Measurements from ENCODE around the gene SELENBP1. TPM values are rescaled to one million over a fixed set of nuclear protein-coding genes. Genes with fewer than 3 reads are reported as not detected.
"Not testable (repeated sequence)": the region's sequence is repeated elsewhere in the genome, so short reads cannot be mapped to it uniquely, and the experiment has no call there.

SELENBP1 gene
- total RNA-seq = 0.93 and 1.2 TPM in 2 replicates

DNA sequence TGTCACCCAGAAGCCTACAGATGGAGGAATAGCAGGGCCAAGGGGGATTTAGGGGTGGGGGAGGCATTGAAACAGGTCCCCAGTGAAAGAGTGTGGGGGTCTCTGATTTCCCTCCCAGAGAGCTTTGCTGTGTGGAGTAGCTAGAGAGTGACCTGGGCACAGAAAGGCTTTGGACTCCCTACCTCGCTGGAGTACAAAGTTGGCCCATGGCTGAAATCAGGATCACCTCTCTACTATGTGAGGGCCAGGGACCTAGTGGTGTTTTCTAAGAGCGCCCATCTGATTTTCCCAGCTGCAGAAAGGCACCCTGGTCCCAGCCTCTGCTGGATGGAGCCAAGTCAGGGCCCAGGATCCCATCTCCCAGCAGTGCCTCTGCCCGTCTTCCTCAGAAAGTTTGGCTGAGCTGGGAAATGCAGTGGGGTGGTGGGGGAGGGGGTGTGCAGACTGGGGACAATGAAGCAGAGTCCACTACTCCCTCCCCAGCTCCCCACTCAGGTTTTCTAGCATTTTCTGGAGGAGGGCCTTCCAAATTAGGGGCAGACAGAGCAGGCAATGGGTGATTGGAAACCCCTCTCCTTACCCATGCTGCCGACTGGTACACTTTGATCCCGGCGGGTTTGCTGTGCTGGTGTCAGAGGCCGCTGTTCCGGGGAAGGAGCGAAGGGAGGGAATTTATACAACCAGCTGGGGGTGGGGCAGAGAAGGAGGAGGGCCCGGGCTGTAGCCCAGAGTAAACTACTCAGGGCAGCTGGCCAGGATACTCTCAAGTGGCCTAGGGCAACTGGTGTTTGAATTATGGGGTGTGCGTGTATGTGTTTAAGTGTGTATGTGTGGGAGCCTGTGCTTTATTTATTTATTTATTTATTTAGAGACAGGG is at the start of gene SELENBP1:
Gene SELENBP1 (minus strand): TSS at position 648 of the 877 bp plus-strand sequence. CDS start 64 bp downstream, at position 584.
- no peak for DNase-seq (ENCODE audit: extremely low read depth, low read depth, low spot score)

DNA sequence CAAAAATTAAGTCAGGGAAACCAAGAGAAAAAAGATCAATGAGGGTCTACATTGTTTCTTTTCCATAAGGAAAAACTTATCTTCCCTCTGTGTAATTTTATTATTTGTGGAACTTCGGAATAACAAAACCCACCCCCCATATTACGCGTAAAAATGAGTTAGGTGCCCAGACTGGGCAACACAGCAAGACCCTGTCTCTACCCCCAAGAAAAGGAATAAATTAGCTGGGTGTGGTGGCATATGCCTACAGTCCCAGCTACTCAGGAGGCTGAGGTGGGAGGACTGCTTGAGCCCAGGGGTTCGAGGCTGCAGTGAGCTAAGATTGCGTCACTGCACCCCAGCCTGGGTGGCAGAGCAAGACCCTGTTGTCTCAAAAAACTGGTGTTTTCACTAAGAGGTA is 47.3 kb upstream of the SELENBP1 start:
- no peak for DNase-seq (ENCODE audit: extremely low read depth, low read depth, low spot score)

DNA sequence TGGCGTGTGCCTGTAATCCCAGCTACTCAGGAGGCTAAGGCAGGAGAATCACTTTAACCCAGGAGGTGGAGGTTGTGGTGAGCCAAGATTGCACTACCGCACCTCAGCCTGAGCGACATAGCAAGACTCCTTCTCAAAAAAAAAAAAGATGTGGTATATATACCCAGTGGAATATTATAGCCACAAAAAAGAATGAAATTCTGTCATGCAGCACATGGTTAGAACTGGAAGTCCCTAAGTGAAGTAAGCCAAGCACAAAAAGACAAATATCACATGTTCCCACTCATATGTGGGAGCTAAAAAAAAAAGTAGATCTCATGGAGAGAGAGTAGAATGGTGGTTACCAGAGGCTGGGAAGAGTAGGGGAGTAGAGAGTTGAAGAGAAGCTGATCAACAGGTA is 45.6 kb upstream of the SELENBP1 start:
- no peak for DNase-seq (ENCODE audit: extremely low read depth, low read depth, low spot score)

DNA sequence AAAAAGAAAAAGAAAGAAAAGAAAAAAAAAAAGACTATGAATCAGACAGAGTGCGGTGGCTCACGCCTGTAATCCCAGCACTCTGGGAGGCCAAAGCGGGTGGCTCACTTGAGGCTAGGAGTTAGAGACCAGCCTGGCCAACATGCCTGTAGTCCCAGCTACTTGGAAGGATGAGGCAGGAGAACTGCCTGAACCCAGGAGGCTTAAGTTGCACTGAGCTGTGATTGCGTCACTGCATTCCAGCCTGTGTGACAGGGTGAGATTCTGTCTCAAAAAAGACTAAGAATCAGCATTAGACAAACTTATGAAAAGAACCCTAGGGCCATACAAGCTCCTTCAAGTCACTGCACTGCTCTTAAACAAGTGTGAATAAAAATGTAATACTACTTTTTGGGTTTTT is 43.7 kb upstream of the SELENBP1 start:
- no peak for DNase-seq (ENCODE audit: extremely low read depth, low read depth, low spot score)

DNA sequence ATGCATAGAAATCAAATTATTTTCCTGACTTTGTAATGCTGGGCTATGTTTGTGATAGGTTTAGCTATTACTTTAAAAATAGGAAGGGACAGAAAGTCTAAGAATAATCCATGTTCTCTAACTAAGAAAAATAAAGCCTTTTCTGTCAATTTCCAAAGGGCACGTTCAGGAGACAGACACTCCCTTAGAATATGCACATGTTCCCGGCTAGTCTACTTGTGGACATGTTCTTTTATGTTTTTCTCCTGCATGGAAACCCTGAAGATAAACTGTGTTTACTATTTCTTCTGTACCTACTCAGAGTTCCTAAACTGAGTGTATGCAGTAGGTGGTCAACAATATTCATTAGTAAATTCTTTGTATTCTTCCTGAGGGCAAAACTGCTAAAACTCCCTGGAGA is 39.4 kb upstream of the SELENBP1 start:
- no peak for DNase-seq (ENCODE audit: extremely low read depth, low read depth, low spot score)

DNA sequence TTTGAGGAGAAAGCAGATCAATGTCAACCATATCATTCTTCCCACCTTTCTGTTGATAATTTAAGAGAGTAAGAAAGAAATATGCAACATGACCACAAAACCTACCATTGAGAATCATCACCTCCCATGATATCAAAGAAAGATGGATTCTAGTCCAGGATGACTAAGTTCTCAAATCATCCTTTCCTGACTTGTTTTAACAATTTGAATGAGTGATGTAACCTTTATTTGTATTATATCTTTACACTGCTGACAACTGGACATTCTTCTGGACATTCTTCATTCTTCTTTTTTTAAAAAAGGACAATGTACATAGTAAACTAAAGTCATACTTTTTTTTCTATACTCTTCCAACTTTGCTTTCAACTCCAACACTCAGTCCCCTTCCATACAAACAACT is 36.4 kb upstream of the SELENBP1 start:
- no peak for DNase-seq (ENCODE audit: extremely low read depth, low read depth, low spot score)

DNA sequence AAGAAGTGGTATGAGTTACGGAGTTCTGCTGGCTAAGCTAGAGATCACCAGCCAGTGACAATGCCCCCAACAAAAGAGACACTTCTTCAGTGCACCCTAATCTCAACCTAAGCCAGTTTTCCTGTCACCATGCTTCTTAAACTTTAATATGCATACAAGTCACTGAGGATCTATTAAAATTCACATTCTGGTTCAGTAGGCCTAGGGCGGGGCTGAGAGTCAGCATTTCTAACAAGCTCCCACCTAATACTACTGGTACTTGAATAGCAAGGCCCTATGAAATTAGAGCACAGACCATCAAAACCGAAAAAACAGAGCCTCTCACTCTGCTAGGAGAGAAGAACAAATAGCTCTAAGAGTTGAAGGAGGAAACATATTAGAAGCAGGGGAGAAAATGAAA is 34.8 kb upstream of the SELENBP1 start:
- no peak for DNase-seq (ENCODE audit: extremely low read depth, low read depth, low spot score)

DNA sequence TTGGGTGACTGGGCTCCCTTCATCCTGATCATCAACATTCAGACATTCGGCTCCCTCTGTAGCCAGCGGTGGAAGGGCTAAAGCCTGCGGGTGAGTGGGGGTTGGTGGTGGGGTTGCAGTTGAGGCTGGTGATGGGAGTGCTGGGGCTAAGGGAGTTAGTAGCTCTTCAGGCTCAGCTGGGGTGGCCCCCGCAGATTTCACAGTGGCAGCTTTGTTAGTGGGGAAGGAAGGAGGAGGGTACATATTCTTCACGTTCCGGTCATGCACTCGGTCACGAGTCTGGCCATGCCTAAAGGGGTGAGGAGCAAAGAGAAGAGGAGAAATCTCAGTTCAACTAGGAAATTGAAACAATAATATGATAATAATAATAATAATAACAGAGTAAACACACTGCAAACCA is 33.7 kb upstream of the SELENBP1 start:
- DNase-seq (ENCODE audit: extremely low read depth, low read depth, low spot score) = no peak

DNA sequence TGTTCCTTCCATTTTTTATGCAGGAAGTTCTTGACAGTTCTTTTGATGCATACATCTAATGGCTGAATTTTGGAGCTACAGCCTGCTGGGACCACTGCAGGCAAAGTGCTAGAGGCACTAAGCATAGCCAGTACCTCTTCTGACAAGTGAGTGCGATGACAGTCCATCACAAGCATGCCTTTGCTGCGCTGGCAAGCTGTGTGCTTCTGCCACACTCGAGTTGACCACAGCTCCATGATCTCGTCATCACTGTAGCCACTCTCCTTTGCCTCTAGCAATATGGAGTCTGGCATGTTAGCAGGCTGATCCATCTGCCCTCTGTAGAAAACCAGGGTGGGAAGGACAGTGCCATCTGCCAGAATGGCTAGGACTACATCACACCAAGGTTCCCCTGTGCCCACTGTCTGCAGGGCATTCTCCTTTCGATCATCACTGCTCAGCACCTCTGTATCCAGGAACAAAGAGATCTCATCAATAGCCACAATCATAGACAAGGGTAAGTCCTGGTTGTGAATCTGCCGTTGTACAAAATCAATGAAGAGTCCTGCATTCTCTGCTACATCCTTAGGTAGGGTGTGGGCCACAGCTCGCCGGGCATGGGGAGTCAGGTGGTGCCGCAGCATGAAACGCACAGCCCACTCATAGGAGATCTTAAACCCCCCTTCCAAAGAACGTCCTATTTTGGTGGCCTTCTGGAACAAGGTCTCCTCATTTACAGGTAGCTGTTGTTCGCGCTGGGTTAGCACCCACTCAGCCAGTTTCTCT is 32.9 kb upstream of the SELENBP1 start:
- DNase-seq (ENCODE audit: extremely low read depth, low read depth, low spot score) = no peak

DNA sequence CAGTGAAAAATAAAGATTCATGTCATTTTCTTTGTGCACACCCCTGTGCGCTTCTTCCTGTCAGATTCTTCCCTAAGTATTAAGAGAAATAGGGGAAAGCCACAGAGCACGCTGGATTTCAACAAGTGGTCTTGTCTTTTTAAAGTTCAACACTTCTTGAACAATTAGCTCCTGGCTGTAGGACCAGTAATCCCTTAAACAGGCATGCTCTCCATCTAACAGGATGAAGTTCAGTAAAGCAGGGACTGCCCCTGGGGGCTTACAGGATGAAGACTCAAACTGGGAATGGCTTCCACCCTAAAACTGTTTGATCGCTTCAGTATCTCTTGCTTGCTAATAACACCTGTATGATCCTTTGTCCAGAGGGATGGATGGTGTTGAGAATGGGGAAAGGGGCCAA is 31.1 kb upstream of the SELENBP1 start:
- no peak for DNase-seq (ENCODE audit: extremely low read depth, low read depth, low spot score)

DNA sequence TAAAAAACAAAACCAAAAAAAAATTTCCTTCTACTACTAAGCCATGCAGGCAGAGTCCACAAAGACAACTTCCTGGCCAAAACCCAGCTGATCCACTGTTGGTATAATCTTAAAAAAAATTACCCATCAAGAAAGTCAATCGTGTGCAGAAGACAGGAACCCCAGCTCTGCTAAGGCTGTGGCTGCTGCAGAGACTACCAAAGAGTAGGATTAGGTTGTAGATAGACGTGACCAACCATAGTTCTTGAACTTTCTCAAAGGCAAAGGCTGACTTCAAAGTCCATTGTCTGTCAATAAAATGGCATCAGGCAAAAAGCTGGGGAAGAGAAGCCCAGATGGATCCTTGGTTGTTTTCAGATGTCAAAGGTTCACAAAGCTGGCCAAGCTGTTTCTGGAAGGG is 30.3 kb upstream of the SELENBP1 start:
- no peak for DNase-seq (ENCODE audit: extremely low read depth, low read depth, low spot score)

DNA sequence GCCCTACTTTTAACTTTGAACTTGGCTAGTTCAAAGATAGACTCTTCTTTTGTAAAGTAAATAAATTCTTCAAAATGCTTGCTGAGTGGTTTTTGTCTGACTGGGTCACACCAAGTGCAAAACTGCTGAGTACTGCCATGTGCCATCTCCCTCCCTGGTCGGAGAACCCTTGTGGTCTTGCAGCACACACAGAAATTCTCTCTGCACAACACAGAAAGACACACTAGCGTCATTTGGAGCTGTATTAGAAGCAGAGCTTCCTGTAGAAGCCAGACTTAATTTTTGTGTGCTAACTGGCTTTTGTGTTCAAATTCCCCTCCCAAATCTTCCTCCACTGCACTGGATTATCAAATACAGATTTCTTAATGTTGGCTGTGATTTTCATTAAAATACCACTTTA is 29.4 kb upstream of the SELENBP1 start:
- no peak for DNase-seq (ENCODE audit: extremely low read depth, low read depth, low spot score)

DNA sequence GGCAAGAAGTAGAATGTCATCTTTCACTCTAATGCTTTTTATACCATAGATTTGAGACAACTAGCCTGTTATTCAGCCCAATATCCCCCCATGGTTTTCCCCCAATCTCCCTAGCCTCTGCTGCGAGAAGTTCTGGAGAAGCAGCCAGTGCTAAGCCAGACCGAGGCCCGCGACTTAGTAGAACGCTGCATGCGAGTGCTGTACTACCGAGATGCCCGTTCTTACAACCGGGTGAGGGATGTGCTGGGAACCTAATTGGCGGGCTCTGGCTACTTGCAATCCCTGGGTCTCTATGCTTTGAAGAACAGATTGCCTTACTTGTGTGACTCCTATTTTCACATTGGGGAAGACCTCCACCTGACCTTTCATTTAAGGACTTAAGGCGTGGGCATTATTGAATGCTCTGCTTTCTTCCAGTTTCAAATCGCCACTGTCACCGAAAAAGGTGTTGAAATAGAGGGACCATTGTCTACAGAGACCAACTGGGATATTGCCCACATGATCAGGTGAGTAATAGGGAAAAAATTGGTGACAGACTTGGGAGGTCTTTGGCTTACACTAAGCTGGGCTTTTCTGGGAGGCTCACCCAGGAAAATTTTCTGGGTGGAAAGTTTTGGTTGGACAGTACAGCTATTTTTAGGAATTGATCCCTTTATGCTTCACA is 28.8 kb upstream of the SELENBP1 start:
- DNase-seq (ENCODE audit: extremely low read depth, low read depth, low spot score) = no peak

DNA sequence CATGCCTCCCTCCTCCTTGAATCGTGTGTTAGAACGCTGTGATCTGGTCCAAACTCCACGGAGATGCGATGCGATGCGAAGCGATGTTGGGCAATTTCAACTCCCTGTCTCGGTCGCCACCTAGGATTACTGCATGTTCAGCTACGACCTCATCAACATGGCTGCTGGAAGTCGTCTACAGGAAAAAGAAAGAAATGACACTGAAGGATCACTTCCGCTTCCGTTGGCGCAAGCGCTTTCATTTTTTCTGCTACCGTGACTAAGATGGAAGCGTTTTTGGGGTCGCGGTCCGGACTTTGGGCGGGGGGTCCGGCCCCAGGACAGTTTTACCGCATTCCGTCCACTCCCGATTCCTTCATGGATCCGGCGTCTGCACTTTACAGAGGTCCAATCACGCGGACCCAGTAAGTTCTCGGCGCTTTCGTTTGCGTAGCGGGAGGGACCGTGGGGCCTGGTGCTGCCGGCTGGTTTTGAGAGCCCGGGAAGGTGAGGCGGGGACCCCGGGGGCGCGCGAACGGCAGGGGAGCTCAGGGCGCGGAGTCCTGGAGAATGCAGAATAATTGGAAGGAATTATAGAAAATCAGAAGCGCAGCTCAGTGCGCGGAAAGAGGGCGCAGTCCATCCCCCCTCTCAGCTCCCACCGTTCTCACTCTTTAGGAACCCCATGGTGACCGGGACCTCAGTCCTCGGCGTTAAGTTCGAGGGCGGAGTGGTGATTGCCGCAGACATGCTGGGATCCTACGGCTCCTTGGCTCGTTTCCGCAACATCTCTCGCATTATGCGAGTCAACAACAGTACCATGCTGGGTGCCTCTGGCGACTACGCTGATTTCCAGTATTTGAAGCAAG is 27.0 kb upstream of the SELENBP1 start, which contains the start of gene PSMB4:
Gene PSMB4 (plus strand): TSS at position 250 of the 848 bp plus-strand sequence. CDS start 15 bp downstream, at position 265.
- peak; percentile 81 for DNase-seq (ENCODE audit: extremely low read depth, low read depth, low spot score)

DNA sequence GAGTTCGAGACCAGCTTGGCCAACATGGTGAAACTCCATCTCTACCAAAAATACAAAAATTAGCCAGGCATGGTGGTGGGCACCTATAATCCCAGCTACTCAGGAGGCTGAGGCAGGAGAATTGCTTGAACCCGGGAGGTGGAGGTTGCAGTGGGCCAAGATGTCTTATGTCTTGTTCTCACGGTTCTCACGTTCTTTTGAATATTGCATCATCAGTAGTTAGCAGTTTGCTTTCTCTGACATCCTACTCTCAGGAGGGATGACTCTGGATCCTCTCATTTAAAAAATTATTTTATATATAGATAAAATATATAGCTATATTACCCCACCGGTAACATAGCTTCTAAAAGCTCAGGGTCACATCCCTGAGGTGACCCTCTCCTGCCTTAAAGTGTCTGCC is 23.8 kb upstream of the SELENBP1 start:
- DNase-seq (ENCODE audit: extremely low read depth, low read depth, low spot score) = not testable (repeated sequence)

DNA sequence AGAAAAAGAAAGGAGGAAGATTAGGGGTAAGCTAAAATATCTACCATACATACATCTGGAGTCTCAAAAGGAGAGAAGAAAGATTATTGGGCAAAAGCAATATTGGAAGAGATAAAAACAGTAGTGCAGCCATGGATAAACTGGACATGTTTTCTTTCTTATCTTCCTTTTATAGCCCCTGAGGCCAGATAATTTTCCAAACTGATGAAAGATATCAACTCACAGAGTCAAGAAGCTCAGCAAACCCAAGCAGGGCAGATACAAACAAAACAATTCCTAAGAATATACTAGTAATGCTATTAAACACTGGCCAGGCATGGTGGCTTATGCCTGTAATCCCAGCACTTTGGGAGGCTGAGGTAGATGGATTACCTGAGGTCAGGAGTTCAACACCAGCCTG is 21.1 kb upstream of the SELENBP1 start:
- no peak for DNase-seq (ENCODE audit: extremely low read depth, low read depth, low spot score)

DNA sequence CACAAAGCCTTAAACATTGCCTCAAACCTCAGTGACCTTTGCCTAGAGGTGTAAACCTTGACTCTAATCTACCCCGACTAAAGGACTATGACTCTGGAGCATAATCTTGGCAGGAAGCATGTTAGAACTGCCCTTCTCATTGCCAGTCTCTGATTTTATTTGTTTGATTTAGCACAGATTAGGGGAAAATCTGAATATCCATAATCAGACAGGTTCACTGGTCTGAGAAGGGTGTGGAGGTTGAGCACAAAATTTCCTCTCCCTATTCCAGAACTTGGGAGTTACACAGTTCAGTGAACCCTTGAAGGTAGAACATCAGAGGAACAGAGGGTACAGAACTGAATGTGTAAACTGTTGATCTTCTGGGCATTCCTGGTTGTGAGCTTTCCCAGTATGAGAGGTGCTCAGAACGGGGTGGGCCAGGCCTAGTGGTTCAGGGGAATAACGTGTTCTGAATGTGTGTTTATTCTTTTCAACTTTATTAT is 18.6 kb upstream of the SELENBP1 start:
- DNase-seq (ENCODE audit: extremely low read depth, low read depth, low spot score) = no peak

DNA sequence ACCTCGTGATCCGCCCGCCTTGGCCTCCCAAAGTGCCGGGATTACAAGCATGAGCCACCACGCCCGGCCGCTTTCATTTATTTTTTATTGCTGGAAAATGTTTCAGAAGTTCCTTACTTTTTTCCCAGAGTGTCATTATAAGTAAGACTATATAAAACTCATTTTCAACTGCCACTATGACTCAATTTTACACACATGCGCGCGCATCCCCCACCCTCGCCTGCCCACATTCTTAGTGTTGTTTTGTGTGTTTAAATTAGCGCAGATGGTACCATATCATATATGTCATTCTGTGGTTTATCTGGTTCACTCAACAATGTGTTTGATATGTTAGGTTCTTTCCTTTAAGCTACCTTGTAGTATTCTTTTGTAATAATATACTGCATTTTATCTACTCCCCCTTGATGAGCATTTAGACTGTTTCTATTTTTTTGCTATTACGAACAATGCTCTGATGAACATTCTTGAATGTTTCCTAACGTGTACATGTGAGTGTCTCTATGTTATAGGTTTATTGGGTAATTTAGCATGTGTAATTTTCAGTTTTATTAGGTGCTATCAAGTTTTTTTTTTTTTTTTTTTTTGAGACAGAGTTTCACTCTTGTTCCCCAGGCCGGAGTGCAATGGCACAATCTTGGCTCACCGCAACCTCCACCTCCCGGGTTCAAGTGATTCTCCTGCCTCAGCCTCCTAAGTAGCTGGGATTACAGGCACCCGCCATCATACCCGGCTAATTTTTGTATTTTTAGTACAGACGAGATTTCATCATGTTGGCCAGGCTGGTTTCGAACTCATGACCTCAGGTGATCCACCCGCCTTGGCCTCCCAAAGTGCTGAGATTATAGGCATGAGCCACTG is 17.9 kb upstream of the SELENBP1 start:
- DNase-seq (ENCODE audit: extremely low read depth, low read depth, low spot score) = not testable (repeated sequence)

DNA sequence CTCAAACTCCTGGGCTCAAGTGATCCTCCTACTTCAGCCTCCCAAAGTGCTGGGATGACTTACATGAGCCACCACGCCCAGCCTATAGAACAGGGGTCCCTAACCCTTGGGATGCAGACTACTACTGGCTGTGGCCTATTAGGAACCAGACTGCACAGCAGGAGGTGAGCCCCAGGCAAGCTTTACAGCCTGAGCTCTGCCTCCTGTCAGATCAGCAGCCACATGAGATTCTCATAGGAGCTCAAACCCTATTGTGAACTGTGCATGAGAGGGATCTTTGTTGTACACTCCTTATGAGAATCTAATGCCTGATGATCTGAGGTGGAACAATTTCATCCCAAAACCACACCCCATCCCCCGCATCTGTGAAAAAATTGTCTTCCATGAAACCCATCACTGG is 13.5 kb upstream of the SELENBP1 start:
- DNase-seq (ENCODE audit: extremely low read depth, low read depth, low spot score) = no peak

All from glomerular endothelial cell (primary cell).